GM18907 (cell line): ENCODE measurements around the gene LIME1.

ENCODE experiments used
- ATAC-seq: cut with Tn5 transposase; IDR thresholded peaks from one replicate; pipeline ENCODE4 v1.9.1; 2021; ENCODE audit warnings: mild to moderate bottlenecking, moderate library complexity; ENCODE audit not compliant: unreplicated experiment

Gene LIME1, protein sequence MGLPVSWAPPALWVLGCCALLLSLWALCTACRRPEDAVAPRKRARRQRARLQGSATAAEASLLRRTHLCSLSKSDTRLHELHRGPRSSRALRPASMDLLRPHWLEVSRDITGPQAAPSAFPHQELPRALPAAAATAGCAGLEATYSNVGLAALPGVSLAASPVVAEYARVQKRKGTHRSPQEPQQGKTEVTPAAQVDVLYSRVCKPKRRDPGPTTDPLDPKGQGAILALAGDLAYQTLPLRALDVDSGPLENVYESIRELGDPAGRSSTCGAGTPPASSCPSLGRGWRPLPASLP

GRCh38 chr20:63735859-63736718, at the start of gene LIME1:
Gene LIME1, plus strand, starts transcription at chr20:63736664. Its CDS starts 886 bp downstream, at chr20:63737550.
- ATAC-seq = no peak

GRCh38 chr20:63687419-63688178, 48.9 kb upstream of the LIME1 start:
- ATAC-seq = no peak

DNA sequence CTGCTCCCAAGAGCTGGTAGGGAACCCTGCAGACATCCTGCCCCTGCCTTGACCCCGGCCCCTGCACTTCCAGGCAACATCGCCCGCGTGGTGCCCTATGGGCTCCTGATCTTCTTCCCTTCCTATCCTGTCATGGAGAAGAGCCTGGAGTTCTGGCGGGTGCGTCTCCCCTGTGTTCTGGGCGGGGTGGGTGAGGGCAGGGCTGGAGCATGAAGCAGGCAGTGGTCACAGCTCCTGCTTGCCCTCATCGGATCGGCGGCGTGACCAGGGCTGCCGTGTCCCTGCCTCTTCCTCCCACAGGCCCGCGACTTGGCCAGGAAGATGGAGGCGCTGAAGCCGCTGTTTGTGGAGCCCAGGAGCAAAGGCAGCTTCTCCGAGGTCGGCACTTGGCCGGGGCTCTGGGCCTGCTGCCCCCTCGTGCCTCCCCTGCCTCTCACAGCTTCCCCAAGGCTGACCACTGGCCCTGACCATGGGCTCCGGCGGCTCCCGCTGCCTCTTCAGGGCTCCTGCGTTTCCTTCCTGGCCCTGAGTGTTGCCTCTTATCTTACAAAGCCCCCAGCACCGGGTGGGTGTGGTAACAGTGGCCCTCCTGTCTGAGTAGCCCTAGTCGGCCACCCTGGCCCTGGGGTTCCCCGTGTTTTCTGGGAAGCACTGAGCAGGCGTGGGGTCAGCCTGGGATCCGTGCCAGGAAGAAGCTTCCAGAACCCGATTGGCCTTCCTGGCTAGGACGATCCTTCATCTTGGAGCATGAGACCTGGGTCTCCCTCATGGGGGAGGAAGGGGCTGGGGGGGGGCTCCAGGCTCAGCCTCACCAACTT, 48.0 kb upstream of the LIME1 start:
- ATAC-seq = no peak

GRCh38 chr20:63689046-63690002, 47.1 kb upstream of the LIME1 start:
- ATAC-seq = no peak

DNA sequence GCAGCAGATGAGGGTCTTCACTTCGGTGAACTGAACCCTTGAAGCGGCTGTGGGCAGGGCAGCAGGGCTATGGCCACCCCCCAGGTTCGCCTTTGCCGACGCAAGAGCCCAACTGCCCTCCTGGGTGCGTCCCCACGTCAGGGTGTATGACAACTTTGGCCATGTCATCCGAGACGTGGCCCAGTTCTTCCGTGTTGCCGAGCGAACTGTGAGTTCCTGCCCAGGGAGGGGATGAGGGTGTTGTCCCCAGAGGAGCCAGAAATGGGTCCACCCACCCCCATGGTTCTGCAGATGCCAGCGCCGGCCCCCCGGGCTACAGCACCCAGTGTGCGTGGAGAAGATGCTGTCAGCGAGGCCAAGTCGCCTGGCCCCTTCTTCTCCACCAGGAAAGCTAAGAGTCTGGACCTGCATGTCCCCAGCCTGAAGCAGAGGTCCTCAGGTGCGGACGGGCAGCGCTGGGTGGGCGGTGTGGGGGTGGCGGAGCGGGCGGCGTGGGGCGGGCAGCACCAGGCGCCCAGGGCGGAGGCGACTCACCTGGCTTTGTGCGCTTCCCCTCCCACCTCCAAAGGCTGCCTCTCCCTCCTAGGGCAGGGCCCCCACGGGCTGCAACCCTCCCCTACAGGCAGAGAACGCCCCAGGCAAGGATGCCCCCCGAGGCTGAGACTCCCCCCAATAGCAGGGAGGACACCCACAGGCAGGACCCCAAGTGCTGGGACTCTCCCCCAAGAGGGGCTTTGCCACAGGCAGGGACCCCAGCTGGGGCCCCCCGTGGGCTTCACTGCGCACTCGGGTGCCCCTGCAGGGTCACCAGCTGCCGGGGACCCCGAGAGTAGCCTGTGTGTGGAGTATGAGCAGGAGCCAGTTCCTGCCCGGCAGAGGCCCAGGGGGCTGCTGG, 46.2 kb upstream of the LIME1 start:
- ATAC-seq = no peak

- ATAC-seq = no peak
These were observed 45.4 kb upstream of the LIME1 start for GRCh38 chr20:63690898-63691710.

- no peak for ATAC-seq
These were observed 44.6 kb upstream of the LIME1 start for GRCh38 chr20:63691711-63692435.

DNA sequence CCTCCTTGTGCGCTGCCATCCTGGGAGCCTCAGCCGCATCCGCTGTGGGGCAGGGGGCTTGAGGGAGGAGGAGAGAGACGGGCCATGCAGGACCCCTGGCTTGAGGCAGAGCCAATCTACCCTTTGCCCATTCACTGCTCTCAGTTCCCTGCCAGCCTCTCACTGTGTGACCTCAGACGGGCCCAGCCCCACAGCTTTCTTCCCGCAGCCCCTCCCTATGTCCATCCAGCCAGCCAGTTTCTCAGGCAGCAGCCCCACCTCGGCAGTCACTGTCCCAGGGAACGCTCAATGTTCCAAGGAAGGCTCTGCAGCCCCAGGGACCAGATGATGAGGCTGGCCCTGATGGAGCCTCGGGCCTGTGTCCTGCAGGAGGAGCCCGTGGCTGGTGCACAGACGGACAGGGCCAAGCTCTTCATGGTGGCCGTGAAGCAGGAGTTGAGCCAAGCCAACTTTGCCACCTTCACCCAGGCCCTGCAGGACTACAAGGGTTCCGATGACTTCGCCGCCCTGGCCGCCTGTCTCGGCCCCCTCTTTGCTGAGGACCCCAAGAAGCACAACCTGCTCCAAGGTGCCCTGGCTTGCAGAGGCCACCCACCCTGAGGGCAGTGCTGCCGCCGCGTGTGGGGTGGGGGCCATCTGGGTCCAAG, 43.9 kb upstream of the LIME1 start:
- ATAC-seq = no peak

DNA sequence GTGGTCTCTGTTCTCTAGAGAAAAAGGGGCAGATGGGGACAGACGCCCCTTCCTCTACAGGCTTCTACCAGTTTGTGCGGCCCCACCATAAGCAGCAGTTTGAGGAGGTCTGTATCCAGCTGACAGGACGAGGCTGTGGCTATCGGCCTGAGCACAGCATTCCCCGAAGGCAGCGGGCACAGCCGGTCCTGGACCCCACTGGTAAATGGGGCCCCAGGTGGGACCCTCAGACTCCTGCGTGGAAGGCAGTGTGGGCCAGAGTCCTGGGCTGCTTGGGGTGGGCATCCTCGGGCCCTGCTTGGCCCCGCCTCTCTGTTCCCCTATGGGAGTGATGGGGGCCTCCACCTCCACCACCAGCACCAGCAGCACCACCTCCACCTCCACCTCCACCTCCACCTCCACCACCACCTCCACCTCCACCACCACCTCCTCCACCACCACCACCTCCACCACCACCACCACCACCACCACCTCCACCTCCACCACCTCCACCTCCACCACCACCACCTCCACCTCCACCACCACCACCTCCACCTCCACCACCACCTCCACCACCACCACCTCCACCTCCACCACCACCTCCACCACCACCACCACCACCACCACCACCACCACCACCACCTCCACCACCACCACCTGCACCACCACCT, 43.3 kb upstream of the LIME1 start:
- no peak for ATAC-seq

GRCh38 chr20:63693733-63694583, 42.5 kb upstream of the LIME1 start:
- no peak for ATAC-seq

DNA sequence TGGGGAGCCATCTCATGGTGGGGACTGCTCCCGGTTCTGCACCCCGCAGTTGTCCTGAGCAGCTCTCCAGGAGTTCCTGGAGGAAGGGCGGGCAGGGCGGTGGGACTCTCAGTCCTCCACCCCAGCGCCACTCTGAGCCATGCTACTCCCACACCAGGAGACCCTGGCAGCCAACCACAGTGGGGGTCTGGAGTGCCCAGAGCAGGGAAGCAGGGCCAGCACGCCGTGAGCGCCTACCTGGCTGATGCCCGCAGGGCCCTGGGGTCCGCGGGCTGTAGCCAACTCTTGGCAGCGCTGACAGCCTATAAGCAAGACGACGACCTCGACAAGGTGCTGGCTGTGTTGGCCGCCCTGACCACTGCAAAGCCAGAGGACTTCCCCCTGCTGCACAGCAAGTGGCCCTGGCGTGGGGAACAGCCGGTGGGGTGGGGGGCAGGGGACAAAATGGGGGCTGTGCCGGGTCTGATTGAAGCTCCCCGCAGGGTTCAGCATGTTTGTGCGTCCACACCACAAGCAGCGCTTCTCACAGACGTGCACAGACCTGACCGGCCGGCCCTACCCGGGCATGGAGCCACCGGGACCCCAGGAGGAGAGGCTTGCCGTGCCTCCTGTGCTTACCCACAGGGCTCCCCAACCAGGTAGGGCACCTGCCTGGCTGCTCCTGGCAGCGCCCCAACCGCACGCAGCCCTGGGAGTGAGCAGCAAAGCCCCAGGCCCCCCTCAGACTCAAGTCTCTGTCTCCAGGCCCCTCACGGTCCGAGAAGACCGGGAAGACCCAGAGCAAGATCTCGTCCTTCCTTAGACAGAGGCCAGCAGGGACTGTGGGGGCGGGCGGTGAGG, 41.7 kb upstream of the LIME1 start:
- no peak for ATAC-seq

DNA sequence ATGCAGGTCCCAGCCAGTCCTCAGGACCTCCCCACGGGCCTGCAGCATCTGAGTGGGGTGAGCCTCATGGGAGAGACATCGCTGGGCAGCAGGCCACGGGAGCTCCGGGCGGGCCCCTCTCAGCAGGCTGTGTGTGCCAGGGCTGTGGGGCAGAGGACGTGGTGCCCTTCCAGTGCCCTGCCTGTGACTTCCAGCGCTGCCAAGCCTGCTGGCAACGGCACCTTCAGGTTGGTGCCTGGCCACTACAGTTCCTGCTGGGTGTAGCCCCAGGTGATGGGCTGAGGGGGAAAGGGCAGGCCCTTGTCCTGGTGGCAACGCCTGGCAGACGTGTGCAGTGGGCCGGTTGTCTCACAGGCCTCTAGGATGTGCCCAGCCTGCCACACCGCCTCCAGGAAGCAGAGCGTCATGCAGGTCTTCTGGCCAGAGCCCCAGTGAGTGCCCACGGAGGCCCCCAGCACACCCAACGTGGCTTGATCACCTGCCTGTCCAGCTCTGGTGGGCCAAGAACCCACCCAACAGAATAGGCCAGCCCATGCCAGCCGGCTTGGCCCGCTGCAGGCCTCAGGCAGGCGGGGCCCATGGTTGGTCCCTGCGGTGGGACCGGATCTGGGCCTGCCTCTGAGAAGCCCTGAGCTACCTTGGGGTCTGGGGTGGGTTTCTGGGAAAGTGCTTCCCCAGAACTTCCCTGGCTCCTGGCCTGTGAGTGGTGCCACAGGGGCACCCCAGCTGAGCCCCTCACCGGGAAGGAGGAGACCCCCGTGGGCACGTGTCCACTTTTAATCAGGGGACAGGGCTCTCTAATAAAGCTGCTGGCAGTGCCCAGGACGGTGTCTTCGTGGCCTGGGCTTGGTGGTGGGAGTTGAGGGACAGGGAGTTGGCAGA, 40.8 kb upstream of the LIME1 start:
- no peak for ATAC-seq

GRCh38 chr20:63696306-63696627, 40.2 kb upstream of the LIME1 start:
- no peak for ATAC-seq
